Nephron (organoid): Measurements from ENCODE around the gene SLC18A3.

Experiments used
- H3K27ac Mint-ChIP-seq, 3 experiments: 2 replicates each; pipeline ENCODE4 v1.8.0; 2020; ENCODE audit warnings: mixed read lengths in 3 of 3, mild to moderate bottlenecking in 2 of 3, moderate library complexity in 1 of 3
- H3K27me3 Mint-ChIP-seq: 2 replicates; pipeline ENCODE4 v1.8.0; 2021; ENCODE audit warnings: low read depth, mild to moderate bottlenecking, moderate library complexity, mixed read lengths
- H3K36me3 Mint-ChIP-seq: 2 replicates; pipeline ENCODE4 v1.8.0; 2020; ENCODE audit warnings: low read depth, mixed read lengths
- H3K4me1 Mint-ChIP-seq: 2 replicates; pipeline ENCODE4 v1.8.0; 2020; ENCODE audit warnings: mixed read lengths
- H3K4me3 Mint-ChIP-seq, 3 experiments: 2 replicates each; pipeline ENCODE4 v1.8.0; 2020; ENCODE audit warnings: mild to moderate bottlenecking in 3 of 3, mixed read lengths in 3 of 3, moderate library complexity in 2 of 3
- H3K9me3 Mint-ChIP-seq: 2 replicates; pipeline ENCODE4 v1.8.0; 2020; ENCODE audit warnings: mixed read lengths
- TF ChIP-seq, protein P1 (sequence below), 3 experiments: fragments of 200-600 bp; sonication (generic); IDR thresholded peaks; one replicate each; pipeline ENCODE4 v1.5.0; 2021; ENCODE audit warnings: antibody characterized with exemption in 3 of 3; ENCODE audit not compliant: unreplicated experiment in 3 of 3

The SLC18A3 gene

DNA sequence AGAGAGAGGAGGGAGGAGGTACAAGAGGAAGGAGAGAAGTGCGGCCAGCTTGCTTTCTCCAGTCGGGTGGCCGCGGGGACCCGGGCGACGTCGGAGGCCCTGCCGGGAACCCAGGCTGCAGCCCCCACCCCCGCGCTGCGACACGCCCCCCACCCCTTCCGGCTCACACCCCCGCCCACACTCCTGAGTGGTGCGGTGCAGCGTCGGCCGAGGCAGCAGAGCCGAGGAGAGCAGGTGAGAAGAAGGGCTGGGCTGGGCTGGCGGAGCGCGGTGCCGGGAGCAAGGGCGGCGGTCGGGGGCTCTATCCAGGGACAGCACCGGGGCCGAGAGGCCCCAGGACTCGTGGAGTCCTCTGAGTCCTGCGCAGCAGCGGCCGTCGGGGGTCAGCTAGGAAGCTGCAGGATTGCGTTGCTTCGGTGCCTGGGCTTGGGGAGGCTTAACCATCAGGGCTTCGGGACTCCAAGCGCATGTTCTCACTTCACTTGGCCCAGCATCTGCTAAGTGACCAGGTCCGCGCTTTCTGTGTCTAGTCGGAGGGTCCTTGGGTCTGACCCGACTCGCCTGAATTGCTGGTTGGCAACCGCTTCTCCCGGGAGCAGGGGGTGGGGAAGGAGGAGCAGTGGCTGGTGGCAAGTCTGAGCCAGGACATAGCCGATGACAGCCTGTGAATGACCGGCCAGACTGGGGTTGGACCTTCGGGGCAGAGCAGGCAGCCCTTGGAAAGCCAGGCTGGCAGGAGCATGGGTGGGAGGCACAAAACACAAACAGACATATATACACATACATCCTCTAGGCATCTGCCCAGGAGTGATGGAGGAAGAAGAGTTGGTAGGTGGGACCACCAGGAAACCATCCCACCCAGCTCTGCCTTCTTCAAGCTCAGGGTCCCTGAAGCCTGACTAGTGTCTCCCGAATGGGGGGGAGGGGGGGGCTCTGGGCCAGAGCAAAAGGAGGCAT, 4.4 kb downstream of the SLC18A3 start:
- Mint-ChIP-seq H3K36me3 (no peaks in the 10 kb centered on the region), H3K4me3 (no peak overlapping the region)

GRCh38 chr10:49615213-49615612, 5.1 kb downstream of the SLC18A3 start:
- TF ChIP-seq, protein P1, sequence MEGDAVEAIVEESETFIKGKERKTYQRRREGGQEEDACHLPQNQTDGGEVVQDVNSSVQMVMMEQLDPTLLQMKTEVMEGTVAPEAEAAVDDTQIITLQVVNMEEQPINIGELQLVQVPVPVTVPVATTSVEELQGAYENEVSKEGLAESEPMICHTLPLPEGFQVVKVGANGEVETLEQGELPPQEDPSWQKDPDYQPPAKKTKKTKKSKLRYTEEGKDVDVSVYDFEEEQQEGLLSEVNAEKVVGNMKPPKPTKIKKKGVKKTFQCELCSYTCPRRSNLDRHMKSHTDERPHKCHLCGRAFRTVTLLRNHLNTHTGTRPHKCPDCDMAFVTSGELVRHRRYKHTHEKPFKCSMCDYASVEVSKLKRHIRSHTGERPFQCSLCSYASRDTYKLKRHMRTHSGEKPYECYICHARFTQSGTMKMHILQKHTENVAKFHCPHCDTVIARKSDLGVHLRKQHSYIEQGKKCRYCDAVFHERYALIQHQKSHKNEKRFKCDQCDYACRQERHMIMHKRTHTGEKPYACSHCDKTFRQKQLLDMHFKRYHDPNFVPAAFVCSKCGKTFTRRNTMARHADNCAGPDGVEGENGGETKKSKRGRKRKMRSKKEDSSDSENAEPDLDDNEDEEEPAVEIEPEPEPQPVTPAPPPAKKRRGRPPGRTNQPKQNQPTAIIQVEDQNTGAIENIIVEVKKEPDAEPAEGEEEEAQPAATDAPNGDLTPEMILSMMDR (IDR thresholded peaks at IDR 0.05; ENCODE audit: unreplicated experiment in 3 of 3) = no peak
- Mint-ChIP-seq H3K27ac (no peak overlapping the region), H3K27me3 (peaks cover 100% of the 10 kb centered on the region), H3K9me3 (peaks cover 3% of the 10 kb centered on the region), H3K4me1 (peaks cover 19% of the 10 kb centered on the region), H3K36me3 (no peaks in the 10 kb centered on the region), H3K4me3 (no peak overlapping the region)

More for the DNA sequence above, 4.4 kb downstream of the SLC18A3 start:
- TF ChIP-seq, protein P1 (IDR thresholded peaks at IDR 0.05; ENCODE audit: unreplicated experiment in 3 of 3) = no peak
- peaks cover 19% of the 10 kb centered on the region for H3K4me1 Mint-ChIP-seq
- H3K9me3 Mint-ChIP-seq = peaks cover 3% of the 10 kb centered on the region
- no peak overlapping the region for H3K27ac Mint-ChIP-seq
- peaks cover 100% of the 10 kb centered on the region for H3K27me3 Mint-ChIP-seq

DNA sequence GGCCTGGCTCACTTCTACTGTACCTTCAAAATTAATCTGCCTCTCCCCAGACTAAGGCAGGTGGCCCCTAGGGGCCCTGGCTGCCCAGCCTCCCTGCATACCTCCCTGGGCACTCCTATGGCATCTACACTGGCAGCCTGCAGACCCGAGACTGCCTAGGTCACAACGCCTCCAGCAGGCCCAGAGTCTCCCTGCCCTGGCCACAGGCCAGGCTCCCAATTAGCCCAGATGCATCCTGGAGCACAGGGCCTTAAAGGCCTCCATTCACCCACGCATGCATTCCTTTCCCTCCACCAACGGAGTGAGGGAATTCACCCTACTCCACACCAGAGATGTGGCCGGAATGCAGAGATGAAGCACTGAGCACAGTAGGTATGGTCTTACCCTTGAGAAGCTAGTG, 5.6 kb downstream of the SLC18A3 start:
- Mint-ChIP-seq H3K4me1 (peaks cover 19% of the 10 kb centered on the region), H3K9me3 (peaks cover 3% of the 10 kb centered on the region), H3K36me3 (no peaks in the 10 kb centered on the region), H3K4me3 (no peak overlapping the region), H3K27me3 (peaks cover 100% of the 10 kb centered on the region), H3K27ac (no peak overlapping the region)
- TF ChIP-seq, protein P1 (IDR thresholded peaks at IDR 0.05; ENCODE audit: unreplicated experiment in 3 of 3) = no peak

- Mint-ChIP-seq H3K4me3 (no peak overlapping the region), H3K36me3 (no peaks in the 10 kb centered on the region), H3K27ac (no peak overlapping the region), H3K4me1 (peaks cover 19% of the 10 kb centered on the region), H3K27me3 (peaks cover 100% of the 10 kb centered on the region), H3K9me3 (peaks cover 3% of the 10 kb centered on the region)
- TF ChIP-seq, protein P1 (IDR thresholded peaks at IDR 0.05; ENCODE audit: unreplicated experiment in 3 of 3) = no peak
These were observed 6.5 kb downstream of the SLC18A3 start for GRCh38 chr10:49616421-49617101.

- H3K27ac Mint-ChIP-seq = no peak overlapping the region
- no peaks in the 10 kb centered on the region for H3K36me3 Mint-ChIP-seq
- H3K9me3 Mint-ChIP-seq = no peaks in the 10 kb centered on the region
- TF ChIP-seq, protein P1 (IDR thresholded peaks at IDR 0.05; ENCODE audit: unreplicated experiment in 3 of 3) = no peak
- peaks cover 99% of the 10 kb centered on the region for H3K27me3 Mint-ChIP-seq
- peaks cover 11% of the 10 kb centered on the region for H3K4me1 Mint-ChIP-seq
- no peak overlapping the region for H3K4me3 Mint-ChIP-seq
These were observed 7.3 kb downstream of the SLC18A3 start for GRCh38 chr10:49617121-49618020.
